BE2C (cell line): ENCODE data around the gene NT5C3A. TPM values are rescaled to one million over a fixed set of nuclear protein-coding genes. Genes with fewer than 3 reads are reported as not detected.

Experiments
- DNase-seq: peaks from one replicate; pipeline ENCODE4 v3.0.0-alpha.2; 2020
- H3K27me3 ChIP-seq: fragments of 250-450 bp; sonication (Bioruptor Pico); 2 replicates; pipeline ENCODE4 v1.5.1; 2020; ENCODE audit warnings: mild to moderate bottlenecking
- H3K36me3 ChIP-seq: fragments of 250-450 bp; sonication (Bioruptor Pico); 2 replicates; pipeline ENCODE4 v1.5.1; 2020; ENCODE audit warnings: mild to moderate bottlenecking
- H3K4me1 ChIP-seq: fragments of 250-450 bp; sonication (Bioruptor Pico); 2 replicates; pipeline ENCODE4 v1.5.1; 2020
- H3K4me3 ChIP-seq: 2 replicates; pipeline ENCODE4 v1.5.1; 2011; ENCODE audit warnings: low read depth, low read length
- H3K9me3 ChIP-seq: fragments of 250-450 bp; sonication (Bioruptor Pico); 2 replicates; pipeline ENCODE4 v1.5.1; 2020
- CTCF ChIP-seq: IDR thresholded peaks from 2 replicates; pipeline ENCODE4 v1.5.1; 2012; ENCODE audit warnings: mild to moderate bottlenecking, low read depth, low read length
- polyA plus RNA-seq: library from polyadenylated mRNA; unstranded; fragments of >200 nt; gene quantifications from one replicate; pipeline ENCODE4 v1.2.1, GENCODE V29; 2012; ENCODE audit warnings: low read depth, missing spikeins; ENCODE audit not compliant: insufficient read length, insufficient read depth

Gene NT5C3A
- 28.6 TPM for polyA plus RNA-seq

- peak within 1 kb of the TSS; percentile 94 for H3K4me3 ChIP-seq
- no peak for TF ChIP-seq CTCF
- no peaks in the 10 kb centered on the region for H3K27me3 ChIP-seq
- peaks cover 5% of the 10 kb centered on the region for H3K4me1 ChIP-seq
- DNase-seq: peak; percentile 41
- no peaks in the 10 kb centered on the region for H3K9me3 ChIP-seq
- 0 out of 2 replicates have a peak, but pooled peaks cover 4% of the 10 kb centered on the region for H3K36me3 ChIP-seq
Measured at GRCh38 chr7:33062023-33062781, at the start of gene NT5C3A. TSS of gene NT5C3A (minus strand) at chr7:33062776. CDS start at chr7:33062705, 71 bp downstream.

GRCh38 chr7:33111614-33112013, 49.0 kb upstream of the NT5C3A start:
- no peak for DNase-seq

GRCh38 chr7:33109758-33110238, 47.2 kb upstream of the NT5C3A start:
- H3K36me3 ChIP-seq: 0 out of 2 replicates have a peak, but pooled peaks cover 2% of the 10 kb centered on the region
- DNase-seq: peak; percentile 16
- TF ChIP-seq CTCF: no peak
- peaks cover 4% of the 10 kb centered on the region for H3K27me3 ChIP-seq
- peak overlapping the region; percentile 67 for H3K4me3 ChIP-seq
- no peaks in the 10 kb centered on the region for H3K4me1 ChIP-seq
- no peaks in the 10 kb centered on the region for H3K9me3 ChIP-seq

More at GRCh38 chr7:33111614-33112013, 49.0 kb upstream of the NT5C3A start:
- H3K4me3 ChIP-seq: no peak overlapping the region
- 0 out of 2 replicates have a peak, but pooled peaks cover 2% of the 10 kb centered on the region for H3K36me3 ChIP-seq
- H3K27me3 ChIP-seq: peaks cover 13% of the 10 kb centered on the region
- H3K4me1 ChIP-seq: no peaks in the 10 kb centered on the region
- H3K9me3 ChIP-seq: no peaks in the 10 kb centered on the region
- TF ChIP-seq CTCF: no peak

GRCh38 chr7:33109005-33109757, 46.6 kb upstream of the NT5C3A start, which contains the start of gene RP9:
TSS of gene RP9 (minus strand) at chr7:33109404. CDS start at chr7:33109372, 32 bp downstream.
- H3K9me3 ChIP-seq: no peaks in the 10 kb centered on the region
- H3K36me3 ChIP-seq: peaks cover 2% of the 10 kb centered on the region; the same call in 1 of the 2 replicates
- peaks cover 3% of the 10 kb centered on the region; the same call in 1 of the 2 replicates for H3K27me3 ChIP-seq
- no peaks in the 10 kb centered on the region for H3K4me1 ChIP-seq
- TF ChIP-seq CTCF: peak; percentile 52
- peak within 1 kb of the TSS; percentile 75 for H3K4me3 ChIP-seq
- DNase-seq: peak; percentile 88

GRCh38 chr7:33108554-33109004, 46.0 kb upstream of the NT5C3A start:
- H3K9me3 ChIP-seq: no peaks in the 10 kb centered on the region
- H3K27me3 ChIP-seq: peaks cover 1% of the 10 kb centered on the region; the same call in 1 of the 2 replicates
- peak; percentile 13 for DNase-seq
- peak overlapping the region; percentile 75 for H3K4me3 ChIP-seq
- no peaks in the 10 kb centered on the region for H3K4me1 ChIP-seq
- H3K36me3 ChIP-seq: peaks cover 4% of the 10 kb centered on the region; the same call in 1 of the 2 replicates
- peak; percentile 20; the same call in 1 of the 2 replicates for TF ChIP-seq CTCF
